ENCODE measurements around the gene ENDOV.
"Not testable (repeated sequence)": the region's sequence is repeated elsewhere in the genome, so short reads cannot be mapped to it uniquely, and the experiment has no call there.

GRCh38 chr17:80402102-80402501 lies 12.9 kb upstream of the ENDOV start:
- TF ChIP-seq EP300, CTCF, POLR2A (IDR thresholded peaks at IDR 0.05): not testable (repeated sequence)

All from ovary (tissue), 3 donors.